Brain microvascular endothelial cell (primary cell): ENCODE measurements around the gene EIF2A.
"Not testable (repeated sequence)": the region's sequence is repeated elsewhere in the genome, so short reads cannot be mapped to it uniquely, and the experiment has no call there.

Source experiments
- DNase-seq: peaks from one replicate; pipeline ENCODE4 v3.0.0-alpha.2; 2020
- H3K27ac ChIP-seq: fragments of 250-450 bp; sonication (Bioruptor Pico); 2 replicates; pipeline ENCODE4 v1.5.1; 2020; ENCODE audit warnings: mild to moderate bottlenecking, moderate library complexity
- H3K27me3 ChIP-seq: fragments of 250-450 bp; sonication (Bioruptor Pico); replicated peaks from 2 replicates; pipeline ENCODE4 v1.5.1; 2020; ENCODE audit warnings: mild to moderate bottlenecking
- H3K36me3 ChIP-seq: fragments of 250-450 bp; sonication (Bioruptor Pico); replicated peaks from 2 replicates; pipeline ENCODE4 v1.5.1; 2020; ENCODE audit warnings: mild to moderate bottlenecking
- H3K4me3 ChIP-seq: 2 replicates; pipeline ENCODE4 v1.5.1; 2011; ENCODE audit warnings: low read depth, mild to moderate bottlenecking, control low read depth, low read length, moderate library complexity
- CTCF ChIP-seq: IDR thresholded peaks from 2 replicates; pipeline ENCODE4 v1.5.1; 2011; ENCODE audit warnings: low read depth, mild to moderate bottlenecking, moderate library complexity, low read length, control low read depth, inconsistent platforms; ENCODE audit errors: missing control alignments
- in situ Hi-C: cut with HindIII; loops from 2 replicates; pipeline ENCODE4 v1.10.0; 2017; ENCODE audit warnings: low sequenced_read_pairs, low pct_ligation_motif_present

EIF2A gene

GRCh38 chr3:150546226-150547044 lies at the start of gene EIF2A, which contains the start of gene SERP1:
Gene EIF2A, plus strand, starts transcription at chr3:150546787. Its CDS starts 16 bp downstream, at chr3:150546803.
Gene SERP1, minus strand, starts transcription at chr3:150546496. Its CDS starts 361 bp downstream, at chr3:150546135.
- peak; percentile 98 for DNase-seq
- Histone ChIP-seq H3K27ac (peak within 1 kb of the TSS; percentile 92), H3K36me3 (peaks cover 19% of the 10 kb centered on the region)

GRCh38 chr3:150497956-150498355 lies 48.6 kb upstream of the EIF2A start:
- H3K36me3 ChIP-seq = no peaks in the 10 kb centered on the region
- no peak overlapping the region for H3K4me3 ChIP-seq
- no peak for TF ChIP-seq CTCF
- in situ Hi-C loops = loop anchor here (25.0 kb wide), 1 partner anchor 261 kb away; no protein-coding TSS in a partner anchor
- H3K27ac ChIP-seq = no peak overlapping the region
- H3K27me3 ChIP-seq = no peaks in the 10 kb centered on the region
- DNase-seq = peak; percentile 44

More at GRCh38 chr3:150546226-150547044, at the start of gene EIF2A, which contains the start of gene SERP1:
- no peak for TF ChIP-seq CTCF
- in situ Hi-C loops = no loop called here
- H3K4me3 ChIP-seq = peak within 1 kb of the TSS; percentile 88
- H3K27me3 ChIP-seq = no peaks in the 10 kb centered on the region

- not testable (repeated sequence) for H3K27me3 ChIP-seq
Measured at GRCh38 chr3:150500960-150501359, 45.6 kb upstream of the EIF2A start.

GRCh38 chr3:150503402-150504099 lies 43.0 kb upstream of the EIF2A start:
- H3K27me3 ChIP-seq = no peaks in the 10 kb centered on the region
- in situ Hi-C loops = no loop called here
- DNase-seq = no peak
- H3K36me3 ChIP-seq = no peaks in the 10 kb centered on the region
- peak; percentile 6 for TF ChIP-seq CTCF
- H3K27ac ChIP-seq = no peak overlapping the region
- H3K4me3 ChIP-seq = no peak overlapping the region

More at GRCh38 chr3:150500960-150501359, 45.6 kb upstream of the EIF2A start:
- H3K4me3 ChIP-seq, H3K27ac ChIP-seq, in situ Hi-C loops, H3K36me3 ChIP-seq, DNase-seq: not testable (repeated sequence)

GRCh38 chr3:150504483-150504882 lies 42.1 kb upstream of the EIF2A start:
- Histone ChIP-seq H3K36me3 (no peaks in the 10 kb centered on the region), H3K27me3 (no peaks in the 10 kb centered on the region), H3K27ac (no peak overlapping the region), H3K4me3 (no peak overlapping the region)
- no peak for TF ChIP-seq CTCF
- in situ Hi-C loops = no loop called here
- no peak for DNase-seq

- Histone ChIP-seq H3K27ac (no peak overlapping the region), H3K27me3 (no peaks in the 10 kb centered on the region), H3K36me3 (no peaks in the 10 kb centered on the region), H3K4me3 (no peak overlapping the region)
- DNase-seq = no peak
- TF ChIP-seq CTCF = no peak
- in situ Hi-C loops = no loop called here
Measured at GRCh38 chr3:150508401-150508800, 38.2 kb upstream of the EIF2A start.
